ENCODE data around the gene RBM3. TPM values are rescaled to one million over a fixed set of nuclear protein-coding genes. Genes with fewer than 3 reads are reported as not detected.

RBM3 gene
- polyA plus RNA-seq, 3 donors = 187 to 302 (median 203) TPM

DNA sequence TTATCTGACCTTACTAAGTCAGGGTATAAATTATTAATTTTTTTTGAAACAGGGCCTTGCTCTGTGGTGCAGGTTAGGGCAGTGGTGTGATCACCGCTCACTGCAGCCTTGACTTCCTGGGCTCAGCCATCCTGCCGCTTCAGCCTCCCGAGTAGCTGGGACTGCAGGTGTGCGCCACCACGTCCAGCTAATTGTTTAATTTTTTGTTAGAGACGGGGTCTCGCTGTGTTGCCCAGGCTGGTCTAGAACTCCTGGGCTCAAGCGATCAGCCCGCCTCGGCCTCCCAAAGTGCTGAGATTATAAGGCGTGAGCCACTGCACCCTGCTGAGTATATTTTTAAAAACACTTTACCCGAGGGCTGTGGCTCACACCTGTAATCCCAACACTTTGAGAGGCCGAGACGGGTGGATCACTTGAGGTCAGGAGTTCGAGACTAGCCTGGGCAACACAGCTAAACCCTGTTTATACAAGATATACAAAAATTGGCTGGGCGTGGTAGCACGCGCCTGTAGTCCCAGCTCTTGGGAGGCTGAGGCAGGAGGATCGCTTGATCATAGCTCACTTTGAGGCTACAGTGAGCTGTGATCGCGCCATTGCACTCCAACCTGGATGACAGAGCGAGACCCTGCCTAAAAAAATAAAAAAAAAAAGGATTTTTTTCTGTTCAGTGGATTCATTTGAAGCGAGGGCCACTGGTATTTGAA is 35.5 kb upstream of the RBM3 start:
- H3K4me3 ChIP-seq (replicated peaks in 1 of 3; ENCODE audit: low read depth in 2 of 3, low read length in 3 of 3) = no peak overlapping the region
- no peak overlapping the region for H3K9ac ChIP-seq (ENCODE audit: insufficient read depth, low read length, poor library complexity, severe bottlenecking)
- intact Hi-C loops (cut with micrococcal nuclease) = loop anchor here (1.0 to 5.0 kb wide), 3 partner anchors 34 to 61 kb away; partner anchors contain the start of genes RBM3 (in 2 of the 2) and FTSJ1 (in 1 of the 2)
- H4K20me1 ChIP-seq (ENCODE audit: insufficient read depth, low read length) = no peaks in the 10 kb centered on the region
- H3K79me2 ChIP-seq (ENCODE audit: insufficient read depth, low read length) = peaks cover 4% of the 10 kb centered on the region
- H3K27me3 ChIP-seq (ENCODE audit: control insufficient read depth in 2 of 2, insufficient read depth in 2 of 2, low read length in 2 of 2) = no peaks in the 10 kb centered on the region
- peak overlapping the region; percentile 52 to 61 for H3K27ac ChIP-seq (ENCODE audit: low read depth in 1 of 2, low read length in 2 of 2)
- H3K9me3 ChIP-seq (replicated peaks in 1 of 2; ENCODE audit: control insufficient read depth in 1 of 2, insufficient read depth in 1 of 2, low read length in 2 of 2) = no peaks in the 10 kb centered on the region
- TF ChIP-seq, protein P1, sequence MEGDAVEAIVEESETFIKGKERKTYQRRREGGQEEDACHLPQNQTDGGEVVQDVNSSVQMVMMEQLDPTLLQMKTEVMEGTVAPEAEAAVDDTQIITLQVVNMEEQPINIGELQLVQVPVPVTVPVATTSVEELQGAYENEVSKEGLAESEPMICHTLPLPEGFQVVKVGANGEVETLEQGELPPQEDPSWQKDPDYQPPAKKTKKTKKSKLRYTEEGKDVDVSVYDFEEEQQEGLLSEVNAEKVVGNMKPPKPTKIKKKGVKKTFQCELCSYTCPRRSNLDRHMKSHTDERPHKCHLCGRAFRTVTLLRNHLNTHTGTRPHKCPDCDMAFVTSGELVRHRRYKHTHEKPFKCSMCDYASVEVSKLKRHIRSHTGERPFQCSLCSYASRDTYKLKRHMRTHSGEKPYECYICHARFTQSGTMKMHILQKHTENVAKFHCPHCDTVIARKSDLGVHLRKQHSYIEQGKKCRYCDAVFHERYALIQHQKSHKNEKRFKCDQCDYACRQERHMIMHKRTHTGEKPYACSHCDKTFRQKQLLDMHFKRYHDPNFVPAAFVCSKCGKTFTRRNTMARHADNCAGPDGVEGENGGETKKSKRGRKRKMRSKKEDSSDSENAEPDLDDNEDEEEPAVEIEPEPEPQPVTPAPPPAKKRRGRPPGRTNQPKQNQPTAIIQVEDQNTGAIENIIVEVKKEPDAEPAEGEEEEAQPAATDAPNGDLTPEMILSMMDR (IDR thresholded peaks at IDR 0.05) = no peak
- peaks cover 19 to 30% of the 10 kb centered on the region in 2 donors for H3K4me1 ChIP-seq (ENCODE audit: control insufficient read depth in 1 of 2, insufficient read depth in 2 of 2, low read length in 2 of 2)
- H3K9me3 Mint-ChIP-seq = peaks cover 0 to 10% (median 6%) of the 10 kb centered on the region in 7 donors
- no peak overlapping the region for H2AFZ ChIP-seq (ENCODE audit: insufficient read depth, low read depth, low read length, poor library complexity, severe bottlenecking)
- DNase-seq = no peak
- H3K4me1 Mint-ChIP-seq = peaks cover 25% of the 10 kb centered on the region
- H3K36me3 ChIP-seq (replicated peaks in 1 of 2; ENCODE audit: control insufficient read depth in 1 of 2, insufficient read depth in 2 of 2, low read length in 2 of 2) = peaks cover 3 to 4% of the 10 kb centered on the region in 2 donors
- 64% methylated on average over 7 of the region's 23 CpGs for WGBS (ENCODE audit: insufficient coverage)
- peaks cover 4 to 17% of the 10 kb centered on the region in 2 donors for H3K36me3 Mint-ChIP-seq
- H3K27me3 Mint-ChIP-seq (ENCODE audit: low read depth in 3 of 3) = peaks cover 0 to 6% (median 2%) of the 10 kb centered on the region in 3 donors
- no peak overlapping the region for H3K4me2 ChIP-seq (replicated peaks; ENCODE audit: extremely low read depth, low read length, poor library complexity, severe bottlenecking)
- peak overlapping the region; percentile 74 to 96 (median 94) for H3K27ac Mint-ChIP-seq
- peak overlapping the region in 1 of 2 donors; percentile 85 for H3K4me3 Mint-ChIP-seq

DNA sequence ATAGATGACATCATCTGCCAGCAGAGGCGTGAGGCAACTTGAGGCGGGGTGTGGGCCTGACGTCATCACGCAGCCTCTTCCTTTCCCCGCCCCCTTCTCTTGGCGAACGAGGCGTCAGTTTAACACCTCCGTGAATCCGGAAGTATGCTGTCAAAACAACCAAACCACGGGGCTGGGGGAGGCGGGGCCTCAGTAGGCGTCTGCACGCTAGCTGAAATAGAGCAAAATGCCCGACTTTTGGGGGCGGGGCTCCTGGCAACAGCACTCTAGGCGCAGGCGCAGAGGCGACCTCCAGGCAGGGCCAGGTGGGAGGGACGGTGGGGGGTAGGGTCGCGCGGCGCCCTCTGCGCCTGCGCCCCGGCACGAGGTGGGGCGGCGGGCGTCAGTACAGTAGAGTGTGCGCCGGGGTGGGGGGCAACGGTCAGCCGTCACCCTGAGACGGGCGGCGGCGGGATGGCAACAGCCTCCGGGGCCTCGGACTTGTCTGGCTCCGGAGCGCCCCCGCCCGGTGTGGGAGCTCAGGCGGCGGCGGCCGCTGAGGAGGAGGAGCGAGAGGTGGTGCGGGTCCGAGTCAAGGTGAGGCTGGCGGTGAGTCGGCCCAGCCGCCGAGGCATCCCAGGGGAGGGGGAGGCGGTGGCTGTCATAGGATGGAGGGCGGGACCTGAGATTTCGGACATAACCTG is 34.8 kb upstream of the RBM3 start, which contains the start of gene TBC1D25:
TBC1D25 (plus strand) TSS at position 370 of the 683 bp plus-strand sequence; CDS start at position 454, 84 bp downstream.
- Mint-ChIP-seq H3K36me3 (peaks cover 5 to 24% of the 10 kb centered on the region in 2 donors), H3K4me3 (peak within 1 kb of the TSS; percentile 80 to 85), H3K27me3 (ENCODE audit: low read depth in 3 of 3) (peaks cover 0 to 6% (median 2%) of the 10 kb centered on the region in 3 donors), H3K4me1 (peaks cover 25% of the 10 kb centered on the region), H3K27ac (peak within 1 kb of the TSS; percentile 89 to 96 (median 94)), H3K9me3 (peaks cover 0 to 10% (median 6%) of the 10 kb centered on the region in 7 donors)
- Histone ChIP-seq H3K9ac (ENCODE audit: insufficient read depth, low read length, poor library complexity, severe bottlenecking) (peak within 1 kb of the TSS; percentile 85), H3K79me2 (ENCODE audit: insufficient read depth, low read length) (peaks cover 4% of the 10 kb centered on the region), H3K4me1 (ENCODE audit: control insufficient read depth in 1 of 2, insufficient read depth in 2 of 2, low read length in 2 of 2) (peaks cover 19 to 30% of the 10 kb centered on the region in 2 donors), H2AFZ (ENCODE audit: insufficient read depth, low read depth, low read length, poor library complexity, severe bottlenecking) (peak within 1 kb of the TSS; percentile 52), H3K9me3 (replicated peaks in 1 of 2; ENCODE audit: control insufficient read depth in 1 of 2, insufficient read depth in 1 of 2, low read length in 2 of 2) (no peaks in the 10 kb centered on the region), H3K27me3 (ENCODE audit: control insufficient read depth in 2 of 2, insufficient read depth in 2 of 2, low read length in 2 of 2) (no peaks in the 10 kb centered on the region), H4K20me1 (ENCODE audit: insufficient read depth, low read length) (no peaks in the 10 kb centered on the region), H3K4me2 (replicated peaks; ENCODE audit: extremely low read depth, low read length, poor library complexity, severe bottlenecking) (peak within 1 kb of the TSS; percentile 70), H3K36me3 (replicated peaks in 1 of 2; ENCODE audit: control insufficient read depth in 1 of 2, insufficient read depth in 2 of 2, low read length in 2 of 2) (peaks cover 7 to 10% of the 10 kb centered on the region in 2 donors), H3K4me3 (replicated peaks in 1 of 3; ENCODE audit: low read depth in 2 of 3, low read length in 3 of 3) (peak within 1 kb of the TSS; percentile 54 to 71 (median 71)), H3K27ac (ENCODE audit: low read depth in 1 of 2, low read length in 2 of 2) (peak within 1 kb of the TSS; percentile 86 to 90)
- TF ChIP-seq, protein P1 (IDR thresholded peaks at IDR 0.05) = peak; percentile 50
- 0% methylated on average over 30 of the region's 59 CpGs for WGBS (ENCODE audit: insufficient coverage)
- intact Hi-C loops (cut with micrococcal nuclease) = loop anchor here (1.0 to 5.0 kb wide), 3 partner anchors 33 to 62 kb away; partner anchors contain the start of genes RBM3 (in 2 of the 2) and FTSJ1 (in 1 of the 2)
- peak; percentile 96 to 98 (median 98) for DNase-seq

Data from CD14-positive monocyte (primary cell).